Measurements from ENCODE around the gene HMX3.

The HMX3 gene

DNA sequence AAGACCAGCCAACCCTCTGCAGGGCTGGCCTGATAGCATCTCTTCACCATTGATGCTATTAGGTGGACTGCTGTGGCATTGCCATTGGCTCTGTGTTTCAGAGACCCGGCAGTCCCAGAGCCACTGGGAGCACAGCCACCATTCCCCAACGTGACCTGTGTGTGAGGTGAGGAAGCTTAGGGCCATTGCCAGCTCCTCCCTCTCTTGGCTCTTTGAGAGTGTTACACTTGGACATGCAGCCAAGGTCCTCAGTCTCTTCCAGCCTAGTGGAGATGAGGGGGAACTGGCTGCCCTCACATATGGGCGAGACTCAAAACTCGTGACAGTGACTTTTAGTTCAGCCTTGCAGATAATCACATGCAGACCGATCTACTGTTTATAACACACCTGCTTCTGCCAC, 39.3 kb upstream of the HMX3 start:
- no peak overlapping the region for H3K4me3 ChIP-seq (ENCODE audit: low read depth, low read length)
- no peak for DNase-seq (ENCODE audit: low read depth)
- TF ChIP-seq, protein P1, sequence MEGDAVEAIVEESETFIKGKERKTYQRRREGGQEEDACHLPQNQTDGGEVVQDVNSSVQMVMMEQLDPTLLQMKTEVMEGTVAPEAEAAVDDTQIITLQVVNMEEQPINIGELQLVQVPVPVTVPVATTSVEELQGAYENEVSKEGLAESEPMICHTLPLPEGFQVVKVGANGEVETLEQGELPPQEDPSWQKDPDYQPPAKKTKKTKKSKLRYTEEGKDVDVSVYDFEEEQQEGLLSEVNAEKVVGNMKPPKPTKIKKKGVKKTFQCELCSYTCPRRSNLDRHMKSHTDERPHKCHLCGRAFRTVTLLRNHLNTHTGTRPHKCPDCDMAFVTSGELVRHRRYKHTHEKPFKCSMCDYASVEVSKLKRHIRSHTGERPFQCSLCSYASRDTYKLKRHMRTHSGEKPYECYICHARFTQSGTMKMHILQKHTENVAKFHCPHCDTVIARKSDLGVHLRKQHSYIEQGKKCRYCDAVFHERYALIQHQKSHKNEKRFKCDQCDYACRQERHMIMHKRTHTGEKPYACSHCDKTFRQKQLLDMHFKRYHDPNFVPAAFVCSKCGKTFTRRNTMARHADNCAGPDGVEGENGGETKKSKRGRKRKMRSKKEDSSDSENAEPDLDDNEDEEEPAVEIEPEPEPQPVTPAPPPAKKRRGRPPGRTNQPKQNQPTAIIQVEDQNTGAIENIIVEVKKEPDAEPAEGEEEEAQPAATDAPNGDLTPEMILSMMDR (conservative IDR thresholded peaks at IDR 0.05; ENCODE audit: low read depth, low read length) = no peak

DNA sequence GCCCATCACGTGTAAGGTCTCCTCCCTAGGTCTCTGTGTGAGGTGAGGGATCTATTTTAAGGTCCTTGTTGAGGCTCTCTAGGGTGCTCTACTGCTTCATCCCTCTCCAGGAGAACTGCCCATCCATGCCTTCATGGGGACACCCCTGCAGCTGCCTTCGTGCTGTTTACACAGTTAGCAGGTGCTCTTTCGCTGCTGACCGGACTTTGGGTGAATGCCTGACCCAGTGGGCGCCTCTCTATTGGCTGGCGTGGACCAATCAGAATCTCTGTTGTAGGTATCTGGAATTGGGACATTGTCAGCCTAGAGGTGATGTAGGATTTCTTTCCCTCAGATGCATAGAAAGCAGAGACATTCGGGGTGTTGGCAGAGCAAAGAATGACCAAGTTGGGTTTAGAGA, 38.7 kb upstream of the HMX3 start:
- no peak overlapping the region for H3K4me3 ChIP-seq (ENCODE audit: low read depth, low read length)
- DNase-seq (ENCODE audit: low read depth) = no peak
- TF ChIP-seq, protein P1 (conservative IDR thresholded peaks at IDR 0.05; ENCODE audit: low read depth, low read length) = no peak

DNA sequence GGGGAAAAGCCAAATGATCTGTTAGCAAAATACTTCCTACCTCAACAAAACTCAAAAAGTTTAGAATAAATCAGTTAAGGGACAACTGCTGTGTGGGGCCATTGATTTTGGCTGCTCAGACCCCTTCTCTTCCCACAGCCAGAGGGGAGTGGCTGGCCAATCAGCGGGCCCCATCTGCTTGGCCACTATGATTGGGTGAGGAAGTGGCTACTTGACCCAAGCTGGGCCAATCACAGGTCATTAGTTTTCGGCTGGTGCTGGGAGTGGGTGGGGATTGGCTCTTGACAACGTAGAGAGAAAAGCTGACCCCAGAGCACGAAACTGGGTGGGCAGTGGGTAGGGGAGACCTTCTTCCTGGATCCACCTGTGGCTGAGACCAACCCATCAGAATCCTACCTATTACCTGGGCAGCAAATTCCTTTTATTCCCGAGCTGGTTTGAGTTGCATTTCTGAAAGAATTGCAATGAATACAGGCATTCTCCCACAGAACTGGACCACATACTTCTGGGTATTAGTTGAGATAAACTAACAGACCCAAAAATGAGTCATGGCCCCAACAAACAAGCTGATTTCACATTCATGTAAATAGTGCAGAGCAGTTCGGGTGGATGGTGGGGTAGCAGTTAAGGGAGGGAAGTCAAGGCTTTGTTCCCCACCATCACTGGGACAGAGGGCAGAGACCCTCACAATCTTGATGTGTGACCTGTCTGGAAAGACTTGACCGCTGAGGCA, 35.6 kb upstream of the HMX3 start:
- no peak overlapping the region for H3K4me3 ChIP-seq (ENCODE audit: low read depth, low read length)
- DNase-seq (ENCODE audit: low read depth) = no peak
- TF ChIP-seq, protein P1 (conservative IDR thresholded peaks at IDR 0.05; ENCODE audit: low read depth, low read length) = no peak

DNA sequence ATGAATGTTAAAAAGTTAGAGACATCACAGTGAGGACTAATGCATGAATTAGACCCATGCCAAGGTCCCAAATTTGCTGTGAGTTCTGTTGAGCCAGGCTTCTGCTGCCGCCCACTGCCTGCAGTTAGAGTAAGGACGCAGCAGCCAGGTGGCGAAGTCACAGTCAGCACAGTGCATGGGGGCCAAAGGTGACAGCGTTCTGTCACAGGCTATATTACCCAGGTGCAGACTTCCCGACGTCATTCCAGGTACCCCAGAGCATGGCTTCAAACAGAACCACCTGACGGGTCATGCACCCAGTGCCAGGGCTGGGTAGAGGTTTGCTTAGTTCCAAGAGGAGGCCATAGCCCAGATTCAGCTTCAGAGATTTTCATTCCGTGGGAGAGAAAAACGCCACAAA, 33.9 kb upstream of the HMX3 start:
- TF ChIP-seq, protein P1 (conservative IDR thresholded peaks at IDR 0.05; ENCODE audit: low read depth, low read length) = no peak
- H3K4me3 ChIP-seq (ENCODE audit: low read depth, low read length) = no peak overlapping the region
- DNase-seq (ENCODE audit: low read depth) = no peak

DNA sequence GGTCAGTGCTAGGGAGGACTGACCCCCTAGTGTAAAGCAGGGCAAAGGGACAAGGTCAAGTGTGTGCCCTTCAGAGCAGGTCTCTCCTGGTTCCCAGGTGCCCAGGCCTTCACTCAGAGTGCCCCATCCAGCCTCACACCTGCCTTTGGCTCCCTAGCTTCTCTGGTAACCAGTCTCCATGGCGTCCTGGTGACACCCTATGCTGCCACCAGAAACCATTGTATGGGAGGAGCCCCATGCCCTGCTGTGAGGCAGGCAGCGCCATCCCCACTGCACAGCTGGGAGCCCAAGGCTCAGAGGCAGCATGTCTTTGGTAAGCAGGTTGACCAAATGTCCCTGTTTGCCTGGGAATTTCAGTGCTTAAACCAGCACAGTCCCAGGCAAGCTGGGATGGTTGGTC, 33.1 kb upstream of the HMX3 start:
- no peak for DNase-seq (ENCODE audit: low read depth)
- no peak overlapping the region for H3K4me3 ChIP-seq (ENCODE audit: low read depth, low read length)
- TF ChIP-seq, protein P1 (conservative IDR thresholded peaks at IDR 0.05; ENCODE audit: low read depth, low read length) = no peak

DNA sequence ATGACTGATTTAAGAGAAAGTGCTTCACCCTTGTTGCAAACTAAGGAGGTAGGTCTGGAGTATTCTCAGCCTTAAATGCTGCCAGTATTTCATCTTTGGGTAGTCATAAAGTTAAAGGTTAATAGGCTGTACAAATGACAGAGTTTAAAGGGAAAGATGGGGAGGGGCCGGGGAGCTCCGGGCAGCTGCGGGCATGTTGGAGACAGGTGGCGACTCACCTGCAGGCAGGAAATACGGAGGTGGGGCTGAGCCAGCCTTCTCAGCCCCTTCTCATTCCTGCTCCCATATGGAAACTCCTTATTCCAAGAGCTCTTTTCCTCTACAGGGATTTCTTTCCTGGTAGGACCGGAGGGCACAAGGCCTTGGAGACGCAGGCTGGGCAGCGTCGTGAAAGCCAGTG, 31.8 kb upstream of the HMX3 start:
- no peak for DNase-seq (ENCODE audit: low read depth)
- H3K4me3 ChIP-seq (ENCODE audit: low read depth, low read length) = no peak overlapping the region
- TF ChIP-seq, protein P1 (conservative IDR thresholded peaks at IDR 0.05; ENCODE audit: low read depth, low read length) = no peak

GRCh38 chr10:123109466-123109865, 26.3 kb upstream of the HMX3 start:
- TF ChIP-seq, protein P1 (conservative IDR thresholded peaks at IDR 0.05; ENCODE audit: low read depth, low read length) = no peak
- H3K4me3 ChIP-seq (ENCODE audit: low read depth, low read length) = no peak overlapping the region
- no peak for DNase-seq (ENCODE audit: low read depth)

Data from choroid plexus epithelial cell (primary cell).